KMS-11 (cell line): ENCODE measurements around the gene EARS2.

Experiments used
- H2AFZ ChIP-seq: fragments of 200-600 bp; sonication (generic); 2 replicates; pipeline ENCODE4 v1.6.1; 2016; ENCODE audit warnings: antibody characterized with exemption, mixed run types, low read depth
- H3K27ac ChIP-seq: fragments of 200-600 bp; sonication (generic); 2 replicates; pipeline ENCODE4 v1.6.1; 2016; ENCODE audit warnings: mild to moderate bottlenecking, mixed run types
- H3K27me3 ChIP-seq: fragments of 200-600 bp; sonication (generic); 2 replicates; pipeline ENCODE4 v1.6.1; 2017; ENCODE audit warnings: mild to moderate bottlenecking, low read depth, mixed run types, moderate library complexity; ENCODE audit not compliant: insufficient read depth
- H3K36me3 ChIP-seq: fragments of 200-600 bp; sonication (generic); 2 replicates; pipeline ENCODE4 v1.6.1; 2017; ENCODE audit warnings: mild to moderate bottlenecking, mixed run types; ENCODE audit not compliant: insufficient read depth
- H3K4me1 ChIP-seq: fragments of 200-600 bp; sonication (generic); 2 replicates; pipeline ENCODE4 v1.6.1; 2016; ENCODE audit warnings: mild to moderate bottlenecking, low read depth, mixed run types; ENCODE audit not compliant: poor library complexity, severe bottlenecking
- H3K4me2 ChIP-seq: fragments of 200-600 bp; sonication (generic); 2 replicates; pipeline ENCODE4 v1.7.0; 2016; ENCODE audit warnings: mild to moderate bottlenecking, mixed run types
- H3K4me3 ChIP-seq: fragments of 200-600 bp; sonication (generic); IDR thresholded peaks from 2 replicates; pipeline ENCODE4 v1.6.1; 2017; ENCODE audit warnings: low read depth, low read length, mixed read lengths; ENCODE audit not compliant: insufficient read depth
- H3K79me2 ChIP-seq: fragments of 200-600 bp; sonication (generic); 2 replicates; pipeline ENCODE4 v1.6.1; 2016; ENCODE audit warnings: low read depth, mixed run types; ENCODE audit not compliant: insufficient read depth
- H3K9ac ChIP-seq: fragments of 200-600 bp; sonication (generic); 2 replicates; pipeline ENCODE4 v1.6.1; 2016; ENCODE audit warnings: mild to moderate bottlenecking, mixed run types
- H4K20me1 ChIP-seq: fragments of 200-600 bp; sonication (generic); 2 replicates; pipeline ENCODE4 v1.6.1; 2016; ENCODE audit warnings: mild to moderate bottlenecking, mixed run types; ENCODE audit not compliant: insufficient read depth
- TF ChIP-seq, protein P1 (sequence below): fragments of 200-600 bp; sonication (generic); conservative IDR thresholded peaks from 2 replicates; pipeline ENCODE4 v1.6.1; 2017; ENCODE audit warnings: low read depth, mild to moderate bottlenecking, antibody characterized with exemption, low read length, moderate library complexity, mixed read lengths

The EARS2 gene

DNA sequence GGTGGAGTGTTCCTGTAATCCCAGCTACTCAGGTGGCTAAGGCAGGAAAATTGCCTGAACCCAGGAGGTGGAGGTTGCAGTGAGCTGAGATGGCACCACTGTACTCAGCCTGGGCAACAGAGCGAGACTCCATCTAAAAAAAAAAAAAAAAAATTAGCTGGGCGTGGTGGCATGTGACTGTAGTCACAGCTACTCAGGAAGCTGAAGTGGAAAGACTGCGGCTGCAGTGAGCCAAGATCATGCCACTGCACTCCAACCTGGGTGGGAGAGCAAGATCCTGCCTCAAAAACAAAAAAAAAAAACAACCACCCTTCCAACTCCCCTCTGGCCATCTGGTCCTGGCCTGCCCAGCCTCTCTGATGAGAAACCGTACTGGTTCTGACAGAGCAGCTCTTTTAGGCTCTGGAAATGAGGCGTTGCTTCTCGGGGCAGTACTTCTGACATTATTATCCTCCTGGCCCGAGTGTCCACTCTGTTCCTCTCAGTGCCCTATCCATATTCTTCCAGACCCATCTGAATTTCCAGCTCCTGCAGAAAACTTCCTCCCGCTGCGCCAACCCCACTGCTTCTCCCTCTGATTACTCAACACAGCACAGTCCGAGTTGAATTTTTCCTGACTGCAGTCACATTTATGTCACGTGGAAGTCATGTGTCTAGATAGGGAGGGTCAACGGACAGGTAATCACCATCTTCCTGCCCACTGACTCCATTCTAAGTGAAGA lies 60.2 kb downstream of the EARS2 start:
- H3K4me3 ChIP-seq, result no peak overlapping the region
- H2AFZ ChIP-seq, result no peak overlapping the region
- TF ChIP-seq, protein P1, sequence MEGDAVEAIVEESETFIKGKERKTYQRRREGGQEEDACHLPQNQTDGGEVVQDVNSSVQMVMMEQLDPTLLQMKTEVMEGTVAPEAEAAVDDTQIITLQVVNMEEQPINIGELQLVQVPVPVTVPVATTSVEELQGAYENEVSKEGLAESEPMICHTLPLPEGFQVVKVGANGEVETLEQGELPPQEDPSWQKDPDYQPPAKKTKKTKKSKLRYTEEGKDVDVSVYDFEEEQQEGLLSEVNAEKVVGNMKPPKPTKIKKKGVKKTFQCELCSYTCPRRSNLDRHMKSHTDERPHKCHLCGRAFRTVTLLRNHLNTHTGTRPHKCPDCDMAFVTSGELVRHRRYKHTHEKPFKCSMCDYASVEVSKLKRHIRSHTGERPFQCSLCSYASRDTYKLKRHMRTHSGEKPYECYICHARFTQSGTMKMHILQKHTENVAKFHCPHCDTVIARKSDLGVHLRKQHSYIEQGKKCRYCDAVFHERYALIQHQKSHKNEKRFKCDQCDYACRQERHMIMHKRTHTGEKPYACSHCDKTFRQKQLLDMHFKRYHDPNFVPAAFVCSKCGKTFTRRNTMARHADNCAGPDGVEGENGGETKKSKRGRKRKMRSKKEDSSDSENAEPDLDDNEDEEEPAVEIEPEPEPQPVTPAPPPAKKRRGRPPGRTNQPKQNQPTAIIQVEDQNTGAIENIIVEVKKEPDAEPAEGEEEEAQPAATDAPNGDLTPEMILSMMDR, result no peak
- no peak overlapping the region for H3K4me2 ChIP-seq
- H4K20me1 ChIP-seq, result 0 out of 2 replicates have a peak, but pooled peaks cover 3% of the 10 kb centered on the region
- no peaks in the 10 kb centered on the region for H3K27me3 ChIP-seq
- H3K27ac ChIP-seq, result no peak overlapping the region
- no peaks in the 10 kb centered on the region for H3K4me1 ChIP-seq
- peaks cover 14% of the 10 kb centered on the region; the same call in 1 of the 2 replicates for H3K36me3 ChIP-seq
- peaks cover 66% of the 10 kb centered on the region for H3K79me2 ChIP-seq
- H3K9ac ChIP-seq, result no peak overlapping the region

DNA sequence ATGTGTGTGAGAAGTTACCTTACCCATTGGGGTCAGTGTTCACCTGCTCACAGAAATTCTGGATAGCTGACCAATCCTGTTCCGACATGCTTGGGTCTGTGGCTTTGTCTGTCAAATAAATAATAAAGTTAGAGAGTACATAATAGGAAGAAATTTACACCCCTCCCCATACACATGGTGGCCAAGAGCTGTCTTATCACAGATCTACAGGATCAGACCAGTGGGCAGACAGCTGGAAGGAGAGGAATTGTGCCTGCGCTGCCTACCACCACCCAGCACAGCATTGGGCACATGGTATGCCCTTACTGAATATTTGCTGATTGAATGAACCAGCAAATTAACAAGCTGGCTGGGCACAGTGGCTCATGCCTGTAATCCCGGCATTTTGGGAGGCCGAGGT lies 61.5 kb downstream of the EARS2 start:
- TF ChIP-seq, protein P1, result no peak
- H3K4me3 ChIP-seq, result no peak overlapping the region
- H3K36me3 ChIP-seq, result peaks cover 21% of the 10 kb centered on the region; the same call in 1 of the 2 replicates
- 0 out of 2 replicates have a peak, but pooled peaks cover 3% of the 10 kb centered on the region for H4K20me1 ChIP-seq
- H2AFZ ChIP-seq, result no peak overlapping the region
- H3K79me2 ChIP-seq, result peaks cover 53% of the 10 kb centered on the region
- H3K27ac ChIP-seq, result no peak overlapping the region
- H3K27me3 ChIP-seq, result no peaks in the 10 kb centered on the region
- H3K4me2 ChIP-seq, result no peak overlapping the region
- H3K9ac ChIP-seq, result no peak overlapping the region
- H3K4me1 ChIP-seq, result no peaks in the 10 kb centered on the region

DNA sequence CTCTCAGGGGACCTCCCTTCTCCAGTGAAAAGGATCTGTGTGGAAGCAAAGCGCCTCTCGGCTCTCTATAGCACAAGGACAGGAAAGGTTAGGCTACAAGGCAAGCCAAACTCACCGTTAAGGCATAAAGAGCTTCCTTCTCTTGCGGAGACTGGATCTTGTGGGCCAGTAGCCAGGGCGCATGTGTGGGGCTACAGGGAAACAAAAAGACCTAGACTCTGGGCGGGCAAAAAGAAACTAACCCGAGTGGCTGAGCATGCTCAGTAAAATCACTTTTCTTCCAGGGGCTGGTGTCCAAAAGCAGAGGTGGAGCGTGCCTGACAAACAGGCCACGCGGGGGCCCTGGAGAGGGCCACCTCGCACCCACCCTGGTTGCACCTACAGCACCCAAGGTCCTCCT lies 63.0 kb downstream of the EARS2 start:
- H3K4me1 ChIP-seq, result no peaks in the 10 kb centered on the region
- H2AFZ ChIP-seq, result no peak overlapping the region
- no peak overlapping the region for H3K4me2 ChIP-seq
- H3K27me3 ChIP-seq, result no peaks in the 10 kb centered on the region
- peaks cover 41% of the 10 kb centered on the region for H3K79me2 ChIP-seq
- no peak overlapping the region for H3K9ac ChIP-seq
- no peak overlapping the region for H3K4me3 ChIP-seq
- TF ChIP-seq, protein P1, result no peak
- 0 out of 2 replicates have a peak, but pooled peaks cover 3% of the 10 kb centered on the region for H4K20me1 ChIP-seq
- H3K27ac ChIP-seq, result no peak overlapping the region
- H3K36me3 ChIP-seq, result peaks cover 25% of the 10 kb centered on the region; the same call in 1 of the 2 replicates

DNA sequence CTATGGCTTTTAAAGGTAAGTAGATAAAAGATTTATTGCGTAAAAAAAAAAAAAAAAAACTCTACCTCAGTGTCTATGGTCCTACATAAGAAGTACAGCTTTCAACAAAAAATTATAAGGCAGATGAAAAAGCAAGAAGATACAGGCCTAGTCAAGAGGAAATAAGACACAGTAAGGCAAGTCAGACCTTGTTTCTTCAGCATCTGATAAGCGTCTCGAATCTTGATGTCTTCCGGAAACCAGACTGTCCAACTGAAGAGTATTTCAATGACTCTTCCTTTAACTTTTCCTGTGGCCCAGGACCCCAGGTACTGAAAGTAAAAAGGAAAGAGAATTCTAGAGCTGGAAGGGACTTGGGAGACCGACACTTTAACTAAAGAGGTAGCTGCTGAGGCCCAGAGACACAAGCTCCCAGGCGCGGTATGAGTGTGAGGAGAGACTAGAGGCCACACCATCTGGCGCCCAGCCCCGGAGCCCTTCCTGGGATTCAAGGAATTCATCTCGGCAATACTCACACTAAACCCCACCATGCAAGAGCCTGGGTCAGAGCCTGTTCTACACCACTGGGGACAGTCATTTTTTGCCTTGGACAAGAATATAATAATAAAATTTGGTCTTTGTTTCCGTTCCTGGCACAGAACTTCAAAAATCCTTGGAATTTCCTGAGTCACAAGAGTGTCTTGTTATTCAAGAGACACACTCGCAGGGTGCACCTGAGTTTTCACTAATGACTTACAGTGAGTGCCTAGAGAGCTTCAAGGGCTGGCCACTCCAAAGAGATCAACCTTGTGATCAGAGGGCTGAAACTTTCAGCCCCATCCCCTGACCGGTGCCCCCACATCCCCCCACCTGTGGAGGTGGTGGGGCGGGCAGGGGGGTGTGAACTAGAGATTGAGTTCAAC lies 65.4 kb downstream of the EARS2 start:
- Histone ChIP-seq H3K4me3 (no peak overlapping the region), H3K4me2 (no peak overlapping the region), H3K9ac (no peak overlapping the region), H2AFZ (no peak overlapping the region), H3K4me1 (no peaks in the 10 kb centered on the region), H3K36me3 (peaks cover 30% of the 10 kb centered on the region; the same call in 1 of the 2 replicates), H3K27ac (no peak overlapping the region), H3K79me2 (peaks cover 19% of the 10 kb centered on the region; the same call in 1 of the 2 replicates), H4K20me1 (0 out of 2 replicates have a peak, but pooled peaks cover 3% of the 10 kb centered on the region), H3K27me3 (no peaks in the 10 kb centered on the region)
- TF ChIP-seq, protein P1, result no peak
